CD14-positive monocyte (primary cell): ENCODE results near the gene VTN. TPM values are rescaled to one million over a fixed set of nuclear protein-coding genes. Genes with fewer than 3 reads are reported as not detected.

Experiments
- DNase-seq, 3 donors: peaks; one replicate each; pipeline ENCODE4 v3.0.0-alpha.2; 2011 to 2022
- H2AFZ ChIP-seq: 2 replicates; pipeline ENCODE4 v1.6.0; 2012; ENCODE audit warnings: mild to moderate bottlenecking, low read depth, low read length, inconsistent platforms; ENCODE audit not compliant: insufficient read depth, poor library complexity, severe bottlenecking
- H3K27ac ChIP-seq, 2 donors: 1 replicate in 1 of 2; 2 replicates in 1 of 2; pipeline ENCODE4 v1.5.1; 2012 to 2013; ENCODE audit warnings: low read length in 2 of 2, control low read depth in 1 of 2, inconsistent platforms in 1 of 2, low read depth in 1 of 2, mild to moderate bottlenecking in 1 of 2
- H3K27me3 ChIP-seq, 2 donors: one replicate each; pipeline versions ENCODE4 v1.6.0 to v1.6.1; 2011 to 2013; ENCODE audit warnings: low read length in 2 of 2; ENCODE audit not compliant: control insufficient read depth in 2 of 2, insufficient read depth in 2 of 2
- H3K36me3 ChIP-seq, 2 donors: replicated peaks in 1 of 2; 1 replicate in 1 of 2; 2 replicates in 1 of 2; pipeline versions ENCODE4 v1.5.1 to v1.6.1; 2012 to 2013; ENCODE audit warnings: low read length in 2 of 2, control low read depth in 1 of 2, inconsistent platforms in 1 of 2, mild to moderate bottlenecking in 1 of 2; ENCODE audit not compliant: insufficient read depth in 2 of 2, control insufficient read depth in 1 of 2
- H3K4me1 ChIP-seq, 2 donors: 1 replicate in 1 of 2; 2 replicates in 1 of 2; pipeline versions ENCODE4 v1.5.1 to v1.6.1; 2012 to 2013; ENCODE audit warnings: low read length in 2 of 2, control low read depth in 1 of 2, inconsistent platforms in 1 of 2, mild to moderate bottlenecking in 1 of 2, moderate library complexity in 1 of 2; ENCODE audit not compliant: insufficient read depth in 2 of 2, control insufficient read depth in 1 of 2
- H3K4me2 ChIP-seq: replicated peaks from 2 replicates; pipeline ENCODE3; 2012; ENCODE audit warnings: low read length, moderate library complexity, mild to moderate bottlenecking; ENCODE audit not compliant: poor library complexity, severe bottlenecking; ENCODE audit errors: extremely low read depth
- H3K4me3 ChIP-seq, 3 experiments: fragments of 200-600 bp in 1 of 3; sonication (generic) in 1 of 3; replicated peaks in 1 of 3; 1 replicate in 2 of 3; 2 replicates in 1 of 3; pipeline ENCODE4 v1.5.1; 2011 to 2013; ENCODE audit warnings: low read length in 3 of 3, mild to moderate bottlenecking in 3 of 3, control low read depth in 2 of 3, low read depth in 2 of 3, inconsistent platforms in 1 of 3, moderate library complexity in 1 of 3
- H3K79me2 ChIP-seq: 2 replicates; pipeline ENCODE4 v1.6.0; 2012; ENCODE audit warnings: mild to moderate bottlenecking, control low read depth, inconsistent platforms, low read length, moderate library complexity; ENCODE audit not compliant: insufficient read depth
- H3K9ac ChIP-seq: 2 replicates; pipeline ENCODE4 v1.6.0; 2017; ENCODE audit warnings: low read length, mild to moderate bottlenecking; ENCODE audit not compliant: insufficient read depth, poor library complexity, severe bottlenecking
- H3K9me3 ChIP-seq, 2 donors: replicated peaks in 1 of 2; 1 replicate in 1 of 2; 2 replicates in 1 of 2; pipeline versions ENCODE4 v1.5.1 to v1.6.1; 2012 to 2013; ENCODE audit warnings: low read length in 2 of 2, control low read depth in 1 of 2; ENCODE audit not compliant: control insufficient read depth in 1 of 2, insufficient read depth in 1 of 2
- H4K20me1 ChIP-seq: 2 replicates; pipeline ENCODE4 v1.6.0; 2012; ENCODE audit warnings: mild to moderate bottlenecking, low read length, control low read depth, moderate library complexity; ENCODE audit not compliant: insufficient read depth
- H3K27ac Mint-ChIP-seq, 7 donors: one replicate each; pipeline ENCODE4 v1.8.0; 2020; ENCODE audit warnings: mild to moderate bottlenecking in 7 of 7, mixed read lengths in 7 of 7, moderate library complexity in 6 of 7, inconsistent platforms in 2 of 7
- H3K27me3 Mint-ChIP-seq, 3 donors: one replicate each; pipeline ENCODE4 v1.8.0; 2021 to 2022; ENCODE audit warnings: low read depth in 3 of 3, mild to moderate bottlenecking in 3 of 3, mixed read lengths in 3 of 3, moderate library complexity in 3 of 3, inconsistent platforms in 1 of 3
- H3K36me3 Mint-ChIP-seq, 2 donors: one replicate each; pipeline ENCODE4 v1.8.0; 2020; ENCODE audit warnings: mixed read lengths in 2 of 2, inconsistent platforms in 1 of 2, mild to moderate bottlenecking in 1 of 2
- H3K4me1 Mint-ChIP-seq: one replicate; pipeline ENCODE4 v1.8.0; 2020; ENCODE audit warnings: mild to moderate bottlenecking, mixed read lengths
- H3K4me3 Mint-ChIP-seq, 2 donors: one replicate each; pipeline ENCODE4 v1.8.0; 2020; ENCODE audit warnings: mild to moderate bottlenecking in 2 of 2, mixed read lengths in 2 of 2, moderate library complexity in 1 of 2
- H3K9me3 Mint-ChIP-seq, 7 donors: one replicate each; pipeline ENCODE4 v1.8.0; 2020 to 2022; ENCODE audit warnings: mixed read lengths in 7 of 7, mild to moderate bottlenecking in 6 of 7, moderate library complexity in 6 of 7, inconsistent platforms in 2 of 7
- CTCF ChIP-seq: fragments of 200-600 bp; IDR thresholded peaks from one replicate; pipeline ENCODE4 v1.8.0; 2022; ENCODE audit warnings: antibody characterized with exemption, mild to moderate bottlenecking
- WGBS: methylation state at CpG from one replicate; pipeline ENCODE4 v1.1.5; 2013; ENCODE audit warnings: missing lambda C conversion rate; ENCODE audit not compliant: insufficient coverage; 5-methylcytosine and 5-hydroxymethylcytosine counted together
- intact Hi-C, 2 donors: fragments of 100-400 bp; cut with micrococcal nuclease; formaldehyde crosslinking; loops; one replicate each; pipeline versions ENCODE4 v1.15.0 to v1.15.1; 2023
- polyA plus RNA-seq, 3 donors: library from polyadenylated mRNA; depleted of rRNA in 1 of 3; unstranded in 2 of 3; stranded (reverse) in 1 of 3; fragments of 300-500 nt in 2 of 3; fragments of >200 nt in 1 of 3; fragmentation: Illumina TruSeq in 2 of 3; gene quantifications; 1 replicate in 2 of 3; 2 replicates in 1 of 3; pipeline ENCODE4 v1.2.3, GENCODE V29; 2012 to 2021

The VTN gene
- polyA plus RNA-seq, 3 donors, result not detected

- Mint-ChIP-seq H3K36me3 (no peaks in the 10 kb centered on the region), H3K27ac (peak within 1 kb of the TSS; percentile 15 to 82 (median 62)), H3K27me3 (peaks cover 9 to 19% (median 17%) of the 10 kb centered on the region in 3 donors), H3K9me3 (no peaks in the 10 kb centered on the region), H3K4me3 (peak within 1 kb of the TSS; percentile 93 to 95), H3K4me1 (peaks cover 21% of the 10 kb centered on the region)
- Histone ChIP-seq H3K79me2 (peaks cover 30% of the 10 kb centered on the region), H3K4me2 (peak within 1 kb of the TSS; percentile 99), H3K4me3 (peak within 1 kb of the TSS; percentile 52 to 87 (median 75)), H3K36me3 (no peaks in the 10 kb centered on the region), H3K9me3 (no peaks in the 10 kb centered on the region), H3K9ac (peak within 1 kb of the TSS; percentile 58), H3K27me3 (peaks cover 0 to 5% of the 10 kb centered on the region in 2 donors), H3K4me1 (peaks cover 23 to 29% of the 10 kb centered on the region in 2 donors), H3K27ac (peak within 1 kb of the TSS; percentile 11 to 64), H4K20me1 (no peaks in the 10 kb centered on the region), H2AFZ (peak within 1 kb of the TSS; percentile 97)
- peak; percentile 94 to 97 (median 95) for DNase-seq
- intact Hi-C loops, result no loop called here
- 0% methylated on average over 62 of the region's 72 CpGs for WGBS
- no peak for TF ChIP-seq CTCF
Measured at GRCh38 chr17:28318759-28319597, 51.1 kb downstream of the VTN start, which contains the start of gene TMEM97. Gene TMEM97 (plus strand): TSS chr17:28319200. CDS start chr17:28319240, 40 bp downstream.

DNA sequence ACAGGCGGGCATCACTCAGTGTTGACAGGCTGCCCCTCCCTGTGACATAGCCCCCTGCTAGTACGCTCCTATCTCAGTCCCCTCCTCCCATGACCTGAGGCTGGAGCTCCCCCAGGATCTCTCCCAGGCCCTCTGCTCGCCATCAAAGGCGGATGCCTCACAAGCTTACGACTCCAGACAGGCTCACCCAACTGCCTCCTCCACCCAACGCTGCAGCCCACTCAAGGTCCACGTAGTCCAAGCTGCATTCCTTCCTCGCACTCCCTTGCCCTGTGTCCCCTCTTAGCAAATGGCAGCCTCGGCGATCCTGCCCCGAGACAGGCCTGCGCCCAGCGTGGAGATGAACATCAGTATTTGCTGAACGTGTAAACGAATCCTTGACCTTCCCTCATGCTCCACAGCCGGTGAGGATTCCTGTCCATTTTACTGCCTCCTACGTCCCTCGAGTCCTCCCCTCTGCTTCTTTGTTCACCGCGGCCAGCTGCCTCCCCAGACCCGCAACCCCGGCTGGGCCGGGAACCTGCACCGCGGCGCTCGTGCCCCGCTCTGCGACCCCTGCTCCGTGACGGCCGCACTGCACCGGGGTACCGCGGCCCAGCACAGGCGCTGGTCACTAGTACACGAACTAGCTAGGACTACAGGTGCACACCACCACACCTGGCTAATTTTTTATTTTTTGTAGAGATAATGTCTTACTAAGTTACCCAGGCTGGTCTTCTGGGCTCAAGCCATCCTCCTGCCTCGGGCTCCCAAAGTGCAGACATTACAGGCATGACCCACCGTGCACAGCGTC, 51.9 kb downstream of the VTN start:
- Histone ChIP-seq H3K27me3 (peaks cover 0 to 7% of the 10 kb centered on the region in 2 donors), H3K36me3 (no peaks in the 10 kb centered on the region), H4K20me1 (no peaks in the 10 kb centered on the region), H3K4me3 (peak overlapping the region; percentile 22 to 87 (median 75)), H3K4me2 (peak overlapping the region; percentile 99), H3K27ac (no peak overlapping the region), H3K9me3 (no peaks in the 10 kb centered on the region), H2AFZ (peak overlapping the region; percentile 97), H3K4me1 (peaks cover 19 to 24% of the 10 kb centered on the region in 2 donors), H3K9ac (peak overlapping the region; percentile 24), H3K79me2 (peaks cover 28% of the 10 kb centered on the region)
- TF ChIP-seq CTCF, result no peak
- intact Hi-C loops, result no loop called here
- H3K4me1 Mint-ChIP-seq, result peaks cover 21% of the 10 kb centered on the region
- H3K36me3 Mint-ChIP-seq, result no peaks in the 10 kb centered on the region
- H3K9me3 Mint-ChIP-seq, result no peaks in the 10 kb centered on the region
- DNase-seq, result no peak
- H3K4me3 Mint-ChIP-seq, result peak overlapping the region; percentile 88 to 93
- WGBS, result 20% methylated on average over 31 of the region's 40 CpGs
- peak overlapping the region in 1 of 7 donors; percentile 65 for H3K27ac Mint-ChIP-seq
- H3K27me3 Mint-ChIP-seq, result peaks cover 9 to 21% (median 17%) of the 10 kb centered on the region in 3 donors
